HG02763 (cell line): ENCODE data around the gene FNIP1.
"Not testable (repeated sequence)": the region's sequence is repeated elsewhere in the genome, so short reads cannot be mapped to it uniquely, and the experiment has no call there.

Experiments used
- ATAC-seq: cut with Tn5 transposase; IDR thresholded peaks from one replicate; pipeline ENCODE4 v1.9.1; 2021; ENCODE audit warnings: mild to moderate bottlenecking, moderate library complexity; ENCODE audit not compliant: unreplicated experiment

FNIP1 gene

DNA sequence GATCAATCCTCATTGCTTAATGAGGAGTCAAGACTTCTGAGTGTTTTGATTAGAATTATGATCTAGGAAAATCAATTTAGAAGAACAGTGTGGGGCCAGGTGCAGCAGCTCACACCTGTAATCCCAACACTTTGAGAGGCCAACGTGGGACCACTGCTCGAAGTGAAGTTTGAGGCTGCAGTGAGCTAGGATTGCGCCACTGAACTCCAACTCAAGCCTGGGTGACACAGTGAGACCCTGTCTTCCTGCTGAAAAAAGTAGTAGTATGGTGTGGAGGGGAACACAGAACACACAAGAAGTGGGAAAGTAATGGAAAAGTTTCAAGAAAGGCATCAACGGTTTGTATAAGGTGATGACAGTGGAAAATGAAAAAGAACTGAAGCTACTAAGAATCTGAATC, 9.1 kb downstream of the FNIP1 start:
- ATAC-seq, result no peak

- no peak for ATAC-seq
Observed at GRCh38 chr5:131786900-131787692, 9.7 kb downstream of the FNIP1 start.

DNA sequence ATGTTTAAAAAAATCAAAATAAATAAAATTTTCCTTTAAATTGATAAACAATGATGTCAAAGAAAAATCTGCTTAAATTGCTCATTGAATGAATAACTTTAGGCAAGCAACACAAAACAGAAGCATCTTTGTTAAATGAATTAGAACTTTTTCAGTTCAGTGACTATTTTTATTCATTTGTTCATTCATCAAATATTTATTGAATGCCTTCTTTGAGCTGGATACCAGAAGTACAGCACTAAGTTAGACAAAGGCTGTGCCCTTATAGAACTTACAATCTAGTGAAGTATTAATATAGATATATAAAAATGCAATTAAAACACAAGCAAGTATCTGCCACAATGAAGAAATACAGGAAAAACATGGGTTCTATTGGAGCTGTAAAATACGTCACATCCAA, 10.8 kb downstream of the FNIP1 start:
- ATAC-seq, result no peak

DNA sequence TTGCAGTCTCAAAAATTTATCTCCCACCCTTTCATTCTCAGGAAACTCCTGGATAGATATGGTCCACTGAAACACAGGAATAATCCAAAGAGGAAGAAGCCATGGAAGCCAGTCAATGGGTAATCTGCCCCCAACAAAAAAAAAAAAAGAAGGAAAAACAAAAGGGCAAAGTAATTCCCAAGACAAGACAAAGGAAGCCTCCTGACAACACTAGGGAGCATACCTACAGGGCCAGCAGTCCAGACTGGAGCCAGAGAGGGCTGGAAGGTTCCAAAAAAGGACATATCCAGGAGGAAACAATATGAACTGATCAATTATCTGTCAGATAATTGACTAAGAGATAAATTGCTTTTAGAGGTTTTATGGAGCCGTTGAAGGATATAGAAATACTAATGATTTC, 12.9 kb downstream of the FNIP1 start:
- ATAC-seq, result no peak

- ATAC-seq, result no peak
Observed at GRCh38 chr5:131783357-131783756, 13.5 kb downstream of the FNIP1 start.

- no peak for ATAC-seq
Observed at GRCh38 chr5:131782717-131783116, 14.1 kb downstream of the FNIP1 start.

GRCh38 chr5:131778141-131778540, 18.7 kb downstream of the FNIP1 start:
- not testable (repeated sequence) for ATAC-seq

GRCh38 chr5:131776450-131776849, 20.4 kb downstream of the FNIP1 start:
- ATAC-seq, result no peak

- no peak for ATAC-seq
Observed at GRCh38 chr5:131774652-131775367, 22.0 kb downstream of the FNIP1 start.

- no peak for ATAC-seq
Observed at GRCh38 chr5:131773805-131774204, 23.0 kb downstream of the FNIP1 start.

- no peak for ATAC-seq
Observed at GRCh38 chr5:131771692-131772091, 25.1 kb downstream of the FNIP1 start.

GRCh38 chr5:131769961-131770360, 26.9 kb downstream of the FNIP1 start:
- no peak for ATAC-seq

DNA sequence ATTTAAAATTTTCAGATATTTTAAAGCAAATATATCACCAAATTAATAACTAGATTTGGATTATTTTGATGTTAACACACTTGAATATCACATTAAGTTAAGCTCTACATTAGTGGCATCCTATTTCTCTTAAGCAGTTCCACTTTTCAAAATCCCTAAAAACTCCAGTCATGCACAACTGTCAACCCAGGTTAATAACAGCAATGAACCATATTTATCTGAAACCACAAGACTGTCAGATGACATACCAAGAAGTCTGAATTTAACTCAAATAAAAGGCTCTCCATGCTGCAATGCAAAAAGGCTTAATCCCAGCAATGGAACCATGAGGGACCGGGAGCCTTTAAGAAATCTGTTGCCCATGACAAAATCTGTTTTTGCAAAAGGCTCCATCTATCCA, 27.5 kb downstream of the FNIP1 start:
- ATAC-seq, result no peak

DNA sequence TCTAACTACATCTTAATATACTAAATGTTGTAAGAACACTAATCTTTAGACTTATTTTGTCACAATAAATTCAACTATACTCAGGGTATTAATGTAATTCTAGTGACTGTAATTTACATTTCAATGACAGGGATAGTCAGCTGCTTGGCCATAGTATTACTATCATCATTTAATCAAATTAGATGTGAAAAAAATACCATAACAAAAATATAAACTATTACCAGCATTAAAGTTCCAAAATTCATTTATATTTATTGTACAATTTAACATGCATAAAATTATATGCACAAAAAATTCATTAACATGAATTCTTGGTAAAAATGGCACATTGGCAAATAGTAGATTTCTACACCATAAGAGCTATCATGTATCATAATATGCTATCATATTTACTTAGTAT, 28.9 kb downstream of the FNIP1 start:
- ATAC-seq, result no peak

- no peak for ATAC-seq
Observed at GRCh38 chr5:131766689-131767088, 30.1 kb downstream of the FNIP1 start.

- no peak for ATAC-seq
Observed at GRCh38 chr5:131765261-131765660, 31.6 kb downstream of the FNIP1 start.

DNA sequence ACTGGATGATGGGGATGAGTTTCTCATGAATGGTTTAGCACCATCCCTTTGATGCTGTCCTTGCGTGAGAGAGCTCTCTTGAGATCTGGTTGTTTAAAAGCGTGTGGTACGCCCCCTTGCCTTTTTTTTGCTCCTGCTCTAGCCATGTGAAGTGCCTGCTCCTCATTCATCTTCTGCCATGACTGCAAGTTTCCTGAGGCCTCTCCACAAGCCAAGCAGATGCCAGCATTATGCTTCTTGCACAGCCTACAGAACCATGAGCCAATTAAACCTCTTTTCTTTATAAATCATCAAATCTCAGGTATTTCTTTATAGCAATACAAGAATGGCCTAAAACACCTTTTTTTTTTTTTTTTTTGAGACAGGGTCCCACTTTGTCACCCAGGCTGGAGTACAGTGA, 32.8 kb downstream of the FNIP1 start:
- no peak for ATAC-seq

DNA sequence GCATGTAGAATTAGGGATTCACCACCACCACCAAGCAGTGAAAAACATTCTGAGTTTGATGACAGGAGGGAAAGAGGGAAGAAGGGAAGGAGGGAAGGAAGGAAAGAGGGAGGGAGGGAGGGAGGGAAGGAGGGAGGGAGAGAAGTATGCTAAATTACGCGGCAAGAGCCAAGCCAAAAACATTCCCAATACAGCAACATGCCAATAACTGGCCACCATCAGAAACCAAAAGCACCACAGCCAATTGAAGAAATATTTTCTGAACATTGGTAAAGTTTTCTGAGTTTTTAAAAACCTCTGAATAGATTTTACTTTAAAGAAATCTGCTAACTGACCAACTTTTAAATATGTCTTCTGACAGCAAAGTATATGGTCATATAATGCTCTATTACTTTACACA, 36.0 kb downstream of the FNIP1 start:
- no peak for ATAC-seq

DNA sequence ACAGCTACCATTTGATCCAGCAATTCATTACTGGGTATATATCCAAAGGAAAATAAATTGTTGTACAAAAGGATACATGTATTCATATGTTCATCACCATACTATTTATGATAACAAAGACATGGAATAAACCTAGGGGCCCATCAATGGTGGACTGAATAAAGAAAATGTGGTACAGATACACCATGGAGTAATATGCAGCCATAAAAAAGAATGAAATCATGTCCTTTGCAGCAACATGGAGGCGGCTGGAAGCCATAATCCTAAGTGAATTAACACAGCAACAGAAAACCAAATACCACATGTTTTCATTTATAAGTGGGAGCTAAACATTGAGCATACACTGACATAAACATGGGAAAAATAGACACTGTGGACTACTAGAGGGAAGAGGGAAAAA, 37.1 kb downstream of the FNIP1 start:
- no peak for ATAC-seq

GRCh38 chr5:131758520-131758900, 38.3 kb downstream of the FNIP1 start:
- ATAC-seq, result no peak

DNA sequence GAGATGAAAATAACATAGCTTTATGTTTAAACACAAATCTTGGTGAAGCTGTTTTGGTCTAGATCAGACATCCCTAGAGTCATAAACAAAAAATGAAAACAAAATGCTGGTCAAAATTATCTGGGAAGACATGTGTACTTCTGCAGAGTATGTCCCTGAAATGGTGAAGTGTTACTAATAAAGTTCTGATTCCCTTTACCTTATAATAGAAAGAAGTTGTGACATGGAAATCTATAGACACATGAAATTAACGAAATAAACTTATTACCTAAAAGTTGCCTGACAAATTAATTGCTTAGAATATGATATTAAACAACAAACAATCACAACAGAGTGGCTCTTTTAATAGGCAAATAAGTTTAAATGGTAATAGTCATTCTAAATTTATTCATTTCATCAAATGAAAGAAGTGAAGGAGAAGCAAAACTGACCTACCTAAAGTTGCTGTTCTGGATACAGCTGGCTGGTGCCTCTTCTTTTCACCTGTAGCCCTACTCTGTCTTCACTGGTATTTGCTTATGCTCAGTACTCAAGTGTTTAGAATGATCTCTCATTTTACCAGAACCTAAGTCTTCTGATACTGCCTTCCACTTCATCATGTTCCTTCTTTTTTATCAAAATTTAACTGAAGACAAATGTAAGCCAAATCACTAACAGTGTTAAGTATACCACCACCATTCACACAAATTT, 38.8 kb downstream of the FNIP1 start:
- ATAC-seq, result no peak

DNA sequence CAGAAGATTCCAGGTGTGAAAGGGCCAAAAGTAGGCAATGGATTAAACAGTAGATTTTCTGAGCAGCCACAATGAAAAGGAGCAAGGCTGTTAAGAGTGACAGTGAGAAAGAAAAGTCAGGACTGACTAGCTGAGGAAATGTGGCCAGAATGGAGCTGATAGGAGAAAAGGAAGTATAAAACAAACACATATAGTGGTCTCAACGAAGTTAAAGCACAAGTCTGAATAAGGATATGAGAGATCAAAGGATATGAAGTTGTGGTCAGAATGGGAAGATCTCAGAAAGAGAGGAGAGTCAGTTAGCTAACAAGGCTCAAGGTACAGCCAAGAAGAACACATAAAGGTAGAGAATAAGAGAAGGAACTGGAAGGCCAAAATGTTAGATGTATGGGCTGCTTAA, 39.9 kb downstream of the FNIP1 start:
- no peak for ATAC-seq
